ENCODE measurements around the gene TOMM70. TPM values are rescaled to one million over a fixed set of nuclear protein-coding genes. Genes with fewer than 3 reads are reported as not detected.
A peak's percentile ranks its signal among the peaks of the same experiment; 100 is the strongest.

Gene TOMM70
- total and polyA plus RNA-seq, 2 of the 13 experiments (the other 11 are each of a cell fraction or from before 2014, with no cell fraction given), result 27.0 to 77.2 TPM

- TF ChIP-seq, protein P1, sequence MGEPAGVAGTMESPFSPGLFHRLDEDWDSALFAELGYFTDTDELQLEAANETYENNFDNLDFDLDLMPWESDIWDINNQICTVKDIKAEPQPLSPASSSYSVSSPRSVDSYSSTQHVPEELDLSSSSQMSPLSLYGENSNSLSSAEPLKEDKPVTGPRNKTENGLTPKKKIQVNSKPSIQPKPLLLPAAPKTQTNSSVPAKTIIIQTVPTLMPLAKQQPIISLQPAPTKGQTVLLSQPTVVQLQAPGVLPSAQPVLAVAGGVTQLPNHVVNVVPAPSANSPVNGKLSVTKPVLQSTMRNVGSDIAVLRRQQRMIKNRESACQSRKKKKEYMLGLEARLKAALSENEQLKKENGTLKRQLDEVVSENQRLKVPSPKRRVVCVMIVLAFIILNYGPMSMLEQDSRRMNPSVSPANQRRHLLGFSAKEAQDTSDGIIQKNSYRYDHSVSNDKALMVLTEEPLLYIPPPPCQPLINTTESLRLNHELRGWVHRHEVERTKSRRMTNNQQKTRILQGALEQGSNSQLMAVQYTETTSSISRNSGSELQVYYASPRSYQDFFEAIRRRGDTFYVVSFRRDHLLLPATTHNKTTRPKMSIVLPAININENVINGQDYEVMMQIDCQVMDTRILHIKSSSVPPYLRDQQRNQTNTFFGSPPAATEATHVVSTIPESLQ (CRISPR knock-in tag; conservative IDR thresholded peaks at IDR 0.05), result no peak
- TF ChIP-seq CBFB (CRISPR knock-in tag; IDR thresholded peaks at IDR 0.05) (no peak), SOX6 (IDR thresholded peaks at IDR 0.05) (no peak), SOX6 (CRISPR knock-in tag; IDR thresholded peaks at IDR 0.05) (0 out of 2 replicates have a peak, but pooled peaks have one; percentile 42), RFX3 (CRISPR knock-in tag; IDR thresholded peaks at IDR 0.05) (no peak), NAIF1 (CRISPR knock-in tag; IDR thresholded peaks at IDR 0.05; ENCODE audit: borderline replicate concordance) (no peak), ZNF274 (CRISPR knock-in tag; IDR thresholded peaks at IDR 0.05) (no peak), SALL1 (CRISPR knock-in tag; IDR thresholded peaks at IDR 0.05) (peak; percentile 54), CSRNP2 (CRISPR knock-in tag; conservative IDR thresholded peaks at IDR 0.05; ENCODE audit: low read depth) (no peak), RARG (CRISPR knock-in tag; IDR thresholded peaks at IDR 0.05; ENCODE audit: low read depth) (no peak), GPN1 (CRISPR knock-in tag; IDR thresholded peaks at IDR 0.05; ENCODE audit: borderline replicate concordance) (no peak), NCOA1 (CRISPR knock-in tag; IDR thresholded peaks at IDR 0.05) (no peak), ZBTB3 (CRISPR knock-in tag; IDR thresholded peaks at IDR 0.05; ENCODE audit: borderline replicate concordance, low read depth) (no peak)
- TF ChIP-seq, protein P2, sequence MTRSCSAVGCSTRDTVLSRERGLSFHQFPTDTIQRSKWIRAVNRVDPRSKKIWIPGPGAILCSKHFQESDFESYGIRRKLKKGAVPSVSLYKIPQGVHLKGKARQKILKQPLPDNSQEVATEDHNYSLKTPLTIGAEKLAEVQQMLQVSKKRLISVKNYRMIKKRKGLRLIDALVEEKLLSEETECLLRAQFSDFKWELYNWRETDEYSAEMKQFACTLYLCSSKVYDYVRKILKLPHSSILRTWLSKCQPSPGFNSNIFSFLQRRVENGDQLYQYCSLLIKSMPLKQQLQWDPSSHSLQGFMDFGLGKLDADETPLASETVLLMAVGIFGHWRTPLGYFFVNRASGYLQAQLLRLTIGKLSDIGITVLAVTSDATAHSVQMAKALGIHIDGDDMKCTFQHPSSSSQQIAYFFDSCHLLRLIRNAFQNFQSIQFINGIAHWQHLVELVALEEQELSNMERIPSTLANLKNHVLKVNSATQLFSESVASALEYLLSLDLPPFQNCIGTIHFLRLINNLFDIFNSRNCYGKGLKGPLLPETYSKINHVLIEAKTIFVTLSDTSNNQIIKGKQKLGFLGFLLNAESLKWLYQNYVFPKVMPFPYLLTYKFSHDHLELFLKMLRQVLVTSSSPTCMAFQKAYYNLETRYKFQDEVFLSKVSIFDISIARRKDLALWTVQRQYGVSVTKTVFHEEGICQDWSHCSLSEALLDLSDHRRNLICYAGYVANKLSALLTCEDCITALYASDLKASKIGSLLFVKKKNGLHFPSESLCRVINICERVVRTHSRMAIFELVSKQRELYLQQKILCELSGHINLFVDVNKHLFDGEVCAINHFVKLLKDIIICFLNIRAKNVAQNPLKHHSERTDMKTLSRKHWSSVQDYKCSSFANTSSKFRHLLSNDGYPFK (CRISPR knock-in tag; IDR thresholded peaks at IDR 0.05; ENCODE audit: borderline replicate concordance), result no peak
- TF ChIP-seq, protein P3, sequence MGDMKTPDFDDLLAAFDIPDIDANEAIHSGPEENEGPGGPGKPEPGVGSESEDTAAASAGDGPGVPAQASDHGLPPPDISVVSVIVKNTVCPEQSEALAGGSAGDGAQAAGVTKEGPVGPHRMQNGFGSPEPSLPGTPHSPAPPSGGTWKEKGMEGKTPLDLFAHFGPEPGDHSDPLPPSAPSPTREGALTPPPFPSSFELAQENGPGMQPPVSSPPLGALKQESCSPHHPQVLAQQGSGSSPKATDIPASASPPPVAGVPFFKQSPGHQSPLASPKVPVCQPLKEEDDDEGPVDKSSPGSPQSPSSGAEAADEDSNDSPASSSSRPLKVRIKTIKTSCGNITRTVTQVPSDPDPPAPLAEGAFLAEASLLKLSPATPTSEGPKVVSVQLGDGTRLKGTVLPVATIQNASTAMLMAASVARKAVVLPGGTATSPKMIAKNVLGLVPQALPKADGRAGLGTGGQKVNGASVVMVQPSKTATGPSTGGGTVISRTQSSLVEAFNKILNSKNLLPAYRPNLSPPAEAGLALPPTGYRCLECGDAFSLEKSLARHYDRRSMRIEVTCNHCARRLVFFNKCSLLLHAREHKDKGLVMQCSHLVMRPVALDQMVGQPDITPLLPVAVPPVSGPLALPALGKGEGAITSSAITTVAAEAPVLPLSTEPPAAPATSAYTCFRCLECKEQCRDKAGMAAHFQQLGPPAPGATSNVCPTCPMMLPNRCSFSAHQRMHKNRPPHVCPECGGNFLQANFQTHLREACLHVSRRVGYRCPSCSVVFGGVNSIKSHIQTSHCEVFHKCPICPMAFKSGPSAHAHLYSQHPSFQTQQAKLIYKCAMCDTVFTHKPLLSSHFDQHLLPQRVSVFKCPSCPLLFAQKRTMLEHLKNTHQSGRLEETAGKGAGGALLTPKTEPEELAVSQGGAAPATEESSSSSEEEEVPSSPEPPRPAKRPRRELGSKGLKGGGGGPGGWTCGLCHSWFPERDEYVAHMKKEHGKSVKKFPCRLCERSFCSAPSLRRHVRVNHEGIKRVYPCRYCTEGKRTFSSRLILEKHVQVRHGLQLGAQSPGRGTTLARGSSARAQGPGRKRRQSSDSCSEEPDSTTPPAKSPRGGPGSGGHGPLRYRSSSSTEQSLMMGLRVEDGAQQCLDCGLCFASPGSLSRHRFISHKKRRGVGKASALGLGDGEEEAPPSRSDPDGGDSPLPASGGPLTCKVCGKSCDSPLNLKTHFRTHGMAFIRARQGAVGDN (CRISPR knock-in tag; IDR thresholded peaks at IDR 0.05), result peak; percentile 37
These were observed 48.3 kb downstream of the TOMM70 start (continued) for GRCh38 chr3:100352296-100353231.
